GM12892 (cell line): ENCODE data around the gene DIPK2B.

Experiments
- POLR2A ChIP-seq: IDR thresholded peaks from 2 replicates; pipeline ENCODE4 v1.6.1; 2011; ENCODE audit warnings: low read depth, low read length, control low read depth
- POLR2AphosphoS5 ChIP-seq: IDR thresholded peaks from 2 replicates; pipeline ENCODE4 v1.6.1; 2011; ENCODE audit warnings: low read depth, low read length, control low read depth

DNA sequence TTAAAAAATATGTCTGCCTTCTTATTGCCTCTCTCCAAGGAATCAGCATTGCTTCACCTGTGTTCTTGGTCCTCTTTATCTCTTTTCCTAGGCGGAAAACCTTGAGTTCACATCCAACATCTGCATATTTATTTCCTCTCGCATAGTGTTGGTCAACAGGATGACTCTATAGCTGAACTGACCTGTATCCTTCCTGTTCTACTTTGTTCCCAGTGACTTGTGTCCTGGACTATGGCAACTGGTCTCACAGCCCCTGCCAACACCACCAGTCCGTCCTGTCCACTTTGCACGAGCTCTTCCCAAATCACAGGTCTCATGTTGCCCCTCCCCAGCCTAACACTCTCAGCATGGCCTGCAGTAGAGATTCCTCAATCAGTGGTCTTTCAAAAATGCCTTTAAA lies 2.0 kb downstream of the DIPK2B start:
- TF ChIP-seq POLR2A = no peak
- TF ChIP-seq POLR2AphosphoS5 = no peak
